Ovary (tissue), 9 donors: Measurements from ENCODE around the gene DTHD1. TPM values are rescaled to one million over a fixed set of nuclear protein-coding genes. Genes with fewer than 3 reads are reported as not detected.

ENCODE experiments used
- DNase-seq, 5 donors: peaks; one replicate each; pipeline ENCODE4 v3.0.0-alpha.2; 2019 to 2020
- H3K27ac ChIP-seq, 2 donors: fragments of 200-600 bp; one replicate each; pipeline versions ENCODE4 v1.5.1 to v1.8.0; 2019 to 2022
- H3K27me3 ChIP-seq: fragments of 200-600 bp; one replicate; pipeline ENCODE4 v1.8.0; 2022
- H3K36me3 ChIP-seq: fragments of 200-600 bp; sonication (generic); one replicate; pipeline ENCODE4 v1.5.1; 2019
- H3K4me1 ChIP-seq: one replicate; pipeline ENCODE4 v1.8.1; 2013; ENCODE audit warnings: mild to moderate bottlenecking, moderate library complexity; ENCODE audit not compliant: insufficient read depth
- H3K4me3 ChIP-seq: fragments of 200-600 bp; sonication (generic); one replicate; pipeline ENCODE4 v1.5.1; 2017
- H3K9me3 ChIP-seq, 2 donors: fragments of 200-600 bp in 1 of 2; sonication (generic) in 1 of 2; one replicate each; pipeline versions ENCODE4 v1.5.1 to v1.8.1; 2013 to 2019; ENCODE audit warnings: mild to moderate bottlenecking in 1 of 2, moderate library complexity in 1 of 2
- CTCF ChIP-seq, 3 donors: fragments of 450-650 bp in 2 of 3; fragments of 200-600 bp in 1 of 3; IDR thresholded peaks; one replicate each; pipeline versions ENCODE4 v1.5.1 to v1.8.0; 2016 to 2022; ENCODE audit warnings: antibody characterized with exemption in 3 of 3, mild to moderate bottlenecking in 1 of 3
- EP300 ChIP-seq: sonication (generic); formaldehyde crosslinking; IDR thresholded peaks from one replicate; pipeline ENCODE4 v1.6.1; 2017; ENCODE audit warnings: antibody characterized with exemption
- POLR2A ChIP-seq: fragments of 450-650 bp; IDR thresholded peaks from one replicate; pipeline ENCODE4 v1.6.1; 2017; ENCODE audit warnings: antibody characterized with exemption, mild to moderate bottlenecking, moderate library complexity
- WGBS, 3 donors: extraction: QIAGEN DNeasy Blood & Tissue Kit in 1 of 3; methylation state at CpG; one replicate each; pipeline versions ENCODE4 v1.1.5 to v1.1.7; 2013 to 2017; 5-methylcytosine and 5-hydroxymethylcytosine counted together
- intact Hi-C, 4 donors: fragments of 100-400 bp; cut with DNase I; formaldehyde crosslinking; loops; one replicate each; pipeline versions ENCODE4 v1.11.0 to v1.15.1; 2022 to 2023
- polyA plus RNA-seq, 2 donors: library from polyadenylated mRNA; stranded (reverse); fragments of 200-250 nt in 1 of 2; fragments of 350-450 nt in 1 of 2; fragmentation: Illumina TruSeq in 1 of 2; extraction: RNeasy Lipid Tissue Mini Kit (QIAGEN cat#74804) in 1 of 2; gene quantifications; one replicate each; pipeline ENCODE4 v1.2.3, GENCODE V29; 2013 to 2014
- total RNA-seq, 7 donors: library from RNA; depleted of rRNA in 2 of 7; stranded (reverse); fragments of >200 nt in 2 of 7; fragmentation: NEBNext Ultra II Directional in 3 of 7; extraction: Animal tissue kit (Norgen Biotek cat#: 25700) in 3 of 7; gene quantifications; one replicate each; pipeline versions ENCODE4 v1.1.0 to v1.2.4, GENCODE V29; 2016 to 2023
- donor health status: DM: no; HTN: no; CAD: no; lungs with moderate emphysema.
- donor health status: DM: no; HTN: no; CAD: no.
- donor health status: Bipolar disorder and iron deficiency.
- donor health status: DM: yes; HTN: yes; CAD: no.
- donor health status: DM: no; HTN: no; CAD: no.
- donor health status: DM: yes; HTN: yes; CAD: no.

The DTHD1 gene
- total and polyA plus RNA-seq, 9 donors: 0.04 to 14.8 (median 0.99) TPM; not detected in 2

GRCh38 chr4:36325926-36326325, 44.5 kb downstream of the DTHD1 start:
- intact Hi-C loops: no loop called here
- Histone ChIP-seq H3K27me3 (no peaks in the 10 kb centered on the region), H3K9me3 (no peaks in the 10 kb centered on the region), H3K36me3 (no peaks in the 10 kb centered on the region), H3K4me1 (no peaks in the 10 kb centered on the region), H3K27ac (no peak overlapping the region), H3K4me3 (no peak overlapping the region)
- no peak for TF ChIP-seq EP300
- TF ChIP-seq CTCF (IDR thresholded peaks at IDR 0.05): no peak
- no peak for TF ChIP-seq POLR2A
- 69 to 77% (median 75%) methylated on average over 3 of the region's 3 CpGs for WGBS, 3 donors
- no peak for DNase-seq

GRCh38 chr4:36326476-36327029, 45.1 kb downstream of the DTHD1 start:
- Histone ChIP-seq H3K27ac (no peak overlapping the region), H3K4me1 (no peaks in the 10 kb centered on the region), H3K9me3 (no peaks in the 10 kb centered on the region), H3K4me3 (no peak overlapping the region), H3K27me3 (no peaks in the 10 kb centered on the region), H3K36me3 (no peaks in the 10 kb centered on the region)
- no peak for DNase-seq
- no peak for TF ChIP-seq POLR2A
- no peak for TF ChIP-seq EP300
- TF ChIP-seq CTCF (IDR thresholded peaks at IDR 0.05): no peak
- WGBS, 3 donors: 76 to 88% (median 78%) methylated on average over 4 of the region's 4 CpGs
- intact Hi-C loops: no loop called here

- Histone ChIP-seq H3K9me3 (no peaks in the 10 kb centered on the region), H3K4me3 (no peak overlapping the region), H3K36me3 (no peaks in the 10 kb centered on the region), H3K4me1 (no peaks in the 10 kb centered on the region), H3K27ac (no peak overlapping the region), H3K27me3 (no peaks in the 10 kb centered on the region)
- no peak for DNase-seq
- no peak for TF ChIP-seq POLR2A
- TF ChIP-seq EP300: no peak
- no peak for TF ChIP-seq CTCF (IDR thresholded peaks at IDR 0.05)
- intact Hi-C loops: no loop called here
- 22 to 37% (median 37%) methylated on average over 5 of the region's 5 CpGs for WGBS, 3 donors
Measured at GRCh38 chr4:36327400-36327799, 46.0 kb downstream of the DTHD1 start.

GRCh38 chr4:36328130-36328529, 46.7 kb downstream of the DTHD1 start:
- Histone ChIP-seq H3K4me1 (no peaks in the 10 kb centered on the region), H3K27me3 (no peaks in the 10 kb centered on the region), H3K9me3 (no peaks in the 10 kb centered on the region), H3K27ac (no peak overlapping the region), H3K4me3 (no peak overlapping the region), H3K36me3 (no peaks in the 10 kb centered on the region)
- intact Hi-C loops: no loop called here
- 77 to 86% (median 84%) methylated on average over 9 of the region's 9 CpGs for WGBS, 3 donors
- no peak for DNase-seq
- TF ChIP-seq POLR2A: no peak
- no peak for TF ChIP-seq CTCF (IDR thresholded peaks at IDR 0.05)
- no peak for TF ChIP-seq EP300
